Smooth muscle cell (in vitro differentiated cells): ENCODE results near the gene TMEM272. TPM values are rescaled to one million over a fixed set of nuclear protein-coding genes. Genes with fewer than 3 reads are reported as not detected.

Experiments used
- DNase-seq: peaks from one replicate; lab custom pipeline; 2025; ENCODE audit not compliant: unreplicated experiment; lab: John Stamatoyannopoulos, UW
- H2AFZ ChIP-seq: fragments of 200-600 bp; sonication (generic); 2 replicates; pipeline ENCODE4 v1.6.0; 2016; ENCODE audit warnings: antibody characterized with exemption, low read depth, mild to moderate bottlenecking
- H3F3A ChIP-seq: fragments of 200-600 bp; sonication (generic); 2 replicates; pipeline ENCODE4 v1.6.0; 2017; ENCODE audit warnings: antibody characterized with exemption, low read depth
- H3K27ac ChIP-seq: fragments of 200-600 bp; sonication (generic); 2 replicates; pipeline ENCODE4 v1.5.1; 2016; ENCODE audit warnings: low read depth, mild to moderate bottlenecking
- H3K27me3 ChIP-seq: fragments of 200-600 bp; sonication (generic); 2 replicates; pipeline ENCODE4 v1.6.1; 2016; ENCODE audit warnings: low read depth, mild to moderate bottlenecking
- H3K36me3 ChIP-seq: fragments of 200-600 bp; sonication (generic); 2 replicates; pipeline ENCODE4 v1.5.1; 2016; ENCODE audit warnings: low read depth
- H3K4me1 ChIP-seq: fragments of 200-600 bp; sonication (generic); 2 replicates; pipeline ENCODE4 v1.5.1; 2016; ENCODE audit warnings: low read depth
- H3K4me2 ChIP-seq: fragments of 200-600 bp; sonication (generic); 2 replicates; pipeline ENCODE4 v1.6.0; 2016; ENCODE audit warnings: mild to moderate bottlenecking
- H3K4me3 ChIP-seq: fragments of 200-600 bp; sonication (generic); 2 replicates; pipeline ENCODE4 v1.5.1; 2016; ENCODE audit warnings: mild to moderate bottlenecking
- H3K79me2 ChIP-seq: fragments of 200-600 bp; sonication (generic); 2 replicates; pipeline ENCODE4 v1.6.0; 2016; ENCODE audit warnings: low read depth, mild to moderate bottlenecking
- H3K9ac ChIP-seq: fragments of 200-600 bp; sonication (generic); 2 replicates; pipeline ENCODE4 v1.6.0; 2016; ENCODE audit warnings: low read depth
- H3K9me3 ChIP-seq: fragments of 200-600 bp; sonication (generic); replicated peaks from 2 replicates; pipeline ENCODE4 v1.5.1; 2016; ENCODE audit warnings: low read depth
- H4K20me1 ChIP-seq: fragments of 200-600 bp; sonication (generic); 2 replicates; pipeline ENCODE4 v1.6.0; 2016; ENCODE audit warnings: low read depth
- WGBS: methylation state at CpG from one replicate; pipeline ENCODE4 v1.1.7; 2016; ENCODE audit warnings: low lambda C conversion rate; 5-methylcytosine and 5-hydroxymethylcytosine counted together
- polyA plus RNA-seq: library from polyadenylated mRNA; unstranded; fragments of >200 nt; fragmentation: Nextera tagmentation; extraction: Ambion mirVana; gene quantifications from 2 replicates; pipeline ENCODE4 v1.2.1, GENCODE V29; 2016
- total RNA-seq: library from RNA; depleted of rRNA; stranded (reverse); fragments of >200 nt; gene quantifications from 2 replicates; pipeline ENCODE4 v1.2.3, GENCODE V29; 2014
- TF ChIP-seq, protein P1 (sequence below): fragments of 200-600 bp; sonication (generic); IDR thresholded peaks from 2 replicates; pipeline ENCODE4 v1.5.1; 2017; ENCODE audit warnings: borderline replicate concordance, mild to moderate bottlenecking, antibody characterized with exemption; ENCODE audit not compliant: insufficient read depth, poor library complexity, severe bottlenecking

The TMEM272 gene
- total and polyA plus RNA-seq, 2 experiments from 2014 or later = 0.18 to 0.26 TPM

DNA sequence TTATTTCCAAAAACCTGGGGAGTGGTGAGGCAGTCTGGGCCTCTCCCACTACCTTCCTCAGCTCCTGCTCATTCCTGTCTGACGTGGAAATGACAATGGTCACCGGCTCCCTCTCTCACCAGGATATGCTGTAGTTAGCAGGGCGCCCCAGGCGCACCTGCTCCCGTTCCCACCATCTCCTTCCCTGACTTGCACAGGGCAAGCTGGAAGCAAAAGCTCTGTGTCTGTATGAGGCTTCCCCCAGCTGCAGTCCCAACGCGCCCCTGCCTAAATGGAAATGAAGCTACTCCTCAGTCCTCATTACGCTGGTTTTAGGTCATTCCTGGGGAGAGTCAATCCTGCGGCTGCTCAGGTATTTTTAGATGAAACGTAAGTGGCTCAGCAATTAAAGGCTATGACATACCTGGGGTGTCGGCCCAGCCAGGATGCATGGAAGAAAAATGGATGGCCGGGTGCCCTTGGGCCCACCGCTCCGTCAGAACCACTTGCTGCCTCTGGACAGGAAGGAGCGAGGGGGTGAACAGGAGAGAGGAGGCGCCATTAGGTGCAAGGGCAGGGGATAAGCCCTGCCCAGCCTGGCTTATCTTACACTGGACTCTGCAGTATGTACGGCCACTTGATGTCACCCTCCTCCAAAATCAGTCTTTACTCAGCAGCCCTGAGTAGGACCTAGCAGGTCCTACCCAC lies 73.4 kb downstream of the TMEM272 start:
- Histone ChIP-seq H3K4me1 (no peaks in the 10 kb centered on the region), H3K4me2 (no peak overlapping the region), H3K79me2 (no peaks in the 10 kb centered on the region), H4K20me1 (no peaks in the 10 kb centered on the region), H3K36me3 (no peaks in the 10 kb centered on the region), H2AFZ (no peak overlapping the region), H3K9me3 (no peaks in the 10 kb centered on the region), H3K27ac (no peak overlapping the region), H3K27me3 (no peaks in the 10 kb centered on the region), H3F3A (no peaks in the 10 kb centered on the region), H3K4me3 (no peak overlapping the region), H3K9ac (no peak overlapping the region)
- 92% methylated on average over 17 of the region's 17 CpGs for WGBS
- TF ChIP-seq, protein P1, sequence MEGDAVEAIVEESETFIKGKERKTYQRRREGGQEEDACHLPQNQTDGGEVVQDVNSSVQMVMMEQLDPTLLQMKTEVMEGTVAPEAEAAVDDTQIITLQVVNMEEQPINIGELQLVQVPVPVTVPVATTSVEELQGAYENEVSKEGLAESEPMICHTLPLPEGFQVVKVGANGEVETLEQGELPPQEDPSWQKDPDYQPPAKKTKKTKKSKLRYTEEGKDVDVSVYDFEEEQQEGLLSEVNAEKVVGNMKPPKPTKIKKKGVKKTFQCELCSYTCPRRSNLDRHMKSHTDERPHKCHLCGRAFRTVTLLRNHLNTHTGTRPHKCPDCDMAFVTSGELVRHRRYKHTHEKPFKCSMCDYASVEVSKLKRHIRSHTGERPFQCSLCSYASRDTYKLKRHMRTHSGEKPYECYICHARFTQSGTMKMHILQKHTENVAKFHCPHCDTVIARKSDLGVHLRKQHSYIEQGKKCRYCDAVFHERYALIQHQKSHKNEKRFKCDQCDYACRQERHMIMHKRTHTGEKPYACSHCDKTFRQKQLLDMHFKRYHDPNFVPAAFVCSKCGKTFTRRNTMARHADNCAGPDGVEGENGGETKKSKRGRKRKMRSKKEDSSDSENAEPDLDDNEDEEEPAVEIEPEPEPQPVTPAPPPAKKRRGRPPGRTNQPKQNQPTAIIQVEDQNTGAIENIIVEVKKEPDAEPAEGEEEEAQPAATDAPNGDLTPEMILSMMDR = no peak
- DNase-seq = no peak

- Histone ChIP-seq H4K20me1 (no peaks in the 10 kb centered on the region), H3F3A (peaks cover 4% of the 10 kb centered on the region), H3K9ac (no peak overlapping the region), H3K4me3 (no peak overlapping the region), H2AFZ (no peak overlapping the region), H3K9me3 (no peaks in the 10 kb centered on the region), H3K4me2 (no peak overlapping the region), H3K27me3 (no peaks in the 10 kb centered on the region), H3K36me3 (no peaks in the 10 kb centered on the region), H3K27ac (no peak overlapping the region), H3K4me1 (no peaks in the 10 kb centered on the region), H3K79me2 (no peaks in the 10 kb centered on the region)
- TF ChIP-seq, protein P1 = no peak
- no peak for DNase-seq
- WGBS = 88% methylated on average over 11 of the region's 11 CpGs
These were observed 74.1 kb downstream of the TMEM272 start for GRCh38 chr13:51770681-51771417.

DNA sequence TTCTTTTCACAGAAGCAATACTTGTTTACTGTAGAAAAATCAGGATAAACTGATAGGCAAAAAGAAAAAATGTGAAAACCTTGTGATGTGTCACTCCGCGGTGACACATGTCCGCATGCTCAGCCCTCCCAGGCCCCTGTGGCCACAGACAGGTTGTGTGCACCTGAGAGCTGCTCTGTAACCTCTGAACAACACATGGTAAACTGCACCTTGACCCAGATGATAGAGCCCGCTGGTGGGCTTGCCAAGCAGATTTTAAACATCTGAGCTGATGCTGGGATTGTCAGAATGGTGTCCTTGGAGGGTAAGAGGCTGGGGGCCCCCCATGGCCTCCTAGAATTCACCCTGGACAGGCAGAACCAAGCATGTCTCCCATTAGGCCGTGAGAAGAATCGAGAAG lies 74.8 kb downstream of the TMEM272 start:
- Histone ChIP-seq H3K27ac (no peak overlapping the region), H3F3A (peaks cover 10% of the 10 kb centered on the region), H2AFZ (no peak overlapping the region), H3K9me3 (no peaks in the 10 kb centered on the region), H3K79me2 (no peaks in the 10 kb centered on the region), H3K4me1 (no peaks in the 10 kb centered on the region), H3K4me2 (no peak overlapping the region), H3K27me3 (no peaks in the 10 kb centered on the region), H3K36me3 (no peaks in the 10 kb centered on the region), H3K4me3 (no peak overlapping the region), H4K20me1 (no peaks in the 10 kb centered on the region), H3K9ac (no peak overlapping the region)
- WGBS = 96% methylated on average over 6 of the region's 6 CpGs
- TF ChIP-seq, protein P1 = no peak
- DNase-seq = no peak
